Measurements from ENCODE around the gene STIL. TPM values are rescaled to one million over a fixed set of nuclear protein-coding genes. Genes with fewer than 3 reads are reported as not detected.

Gene STIL
- total RNA-seq, 1 donor from 2014 or later, result 12.4 TPM

GRCh38 chr1:47231301-47232186 is 82.4 kb downstream of the STIL start:
- Mint-ChIP-seq H3K36me3 (no peaks in the 10 kb centered on the region), H3K27me3 (ENCODE audit: low read depth) (peaks cover 99% of the 10 kb centered on the region), H3K9me3 (no peaks in the 10 kb centered on the region), H3K4me1 (peaks cover 11% of the 10 kb centered on the region), H3K27ac (peak overlapping the region; percentile 91), H3K4me3 (peak overlapping the region; percentile 53)
- TF ChIP-seq CTCF (IDR thresholded peaks at IDR 0.05; ENCODE audit: unreplicated experiment), result no peak
- DNase-seq (ENCODE audit: low spot score in 2 of 2, unreplicated experiment in 2 of 2), result no peak

- Mint-ChIP-seq H3K27me3 (ENCODE audit: low read depth) (peaks cover 99% of the 10 kb centered on the region), H3K4me1 (peaks cover 15% of the 10 kb centered on the region), H3K27ac (peak overlapping the region; percentile 39), H3K36me3 (no peaks in the 10 kb centered on the region), H3K4me3 (no peak overlapping the region), H3K9me3 (no peaks in the 10 kb centered on the region)
- DNase-seq (ENCODE audit: low spot score in 2 of 2, unreplicated experiment in 2 of 2), result no peak
- TF ChIP-seq CTCF (IDR thresholded peaks at IDR 0.05; ENCODE audit: unreplicated experiment), result no peak
These were observed 83.2 kb downstream of the STIL start for GRCh38 chr1:47230692-47231300.

GRCh38 chr1:47229886-47230691 is 83.9 kb downstream of the STIL start:
- no peak for TF ChIP-seq CTCF (IDR thresholded peaks at IDR 0.05; ENCODE audit: unreplicated experiment)
- H3K27ac Mint-ChIP-seq, result peak overlapping the region; percentile 37
- H3K27me3 Mint-ChIP-seq (ENCODE audit: low read depth), result peaks cover 94% of the 10 kb centered on the region
- no peaks in the 10 kb centered on the region for H3K9me3 Mint-ChIP-seq
- no peak for DNase-seq (ENCODE audit: low spot score in 2 of 2, unreplicated experiment in 2 of 2)
- H3K4me3 Mint-ChIP-seq, result no peak overlapping the region
- no peaks in the 10 kb centered on the region for H3K36me3 Mint-ChIP-seq
- H3K4me1 Mint-ChIP-seq, result peaks cover 16% of the 10 kb centered on the region

GRCh38 chr1:47229031-47229885 is 84.7 kb downstream of the STIL start:
- Mint-ChIP-seq H3K36me3 (no peaks in the 10 kb centered on the region), H3K4me3 (no peak overlapping the region), H3K4me1 (peaks cover 16% of the 10 kb centered on the region), H3K9me3 (no peaks in the 10 kb centered on the region), H3K27ac (no peak overlapping the region), H3K27me3 (ENCODE audit: low read depth) (peaks cover 86% of the 10 kb centered on the region)
- DNase-seq (ENCODE audit: low spot score in 2 of 2, unreplicated experiment in 2 of 2), result no peak
- no peak for TF ChIP-seq CTCF (IDR thresholded peaks at IDR 0.05; ENCODE audit: unreplicated experiment)

- H3K27me3 Mint-ChIP-seq (ENCODE audit: low read depth), result peaks cover 80% of the 10 kb centered on the region
- no peak overlapping the region for H3K4me3 Mint-ChIP-seq
- no peak overlapping the region for H3K27ac Mint-ChIP-seq
- no peaks in the 10 kb centered on the region for H3K9me3 Mint-ChIP-seq
- H3K4me1 Mint-ChIP-seq, result peaks cover 16% of the 10 kb centered on the region
- DNase-seq (ENCODE audit: low spot score in 2 of 2, unreplicated experiment in 2 of 2), result no peak
- no peak for TF ChIP-seq CTCF (IDR thresholded peaks at IDR 0.05; ENCODE audit: unreplicated experiment)
- no peaks in the 10 kb centered on the region for H3K36me3 Mint-ChIP-seq
These were observed 85.3 kb downstream of the STIL start for GRCh38 chr1:47228644-47229030.

All from mesothelial cell of epicardium (in vitro differentiated cells).